H1 (cell line): ENCODE measurements around the gene S100A14. TPM values are rescaled to one million over a fixed set of nuclear protein-coding genes. Genes with fewer than 3 reads are reported as not detected.
"Not testable (repeated sequence)": the region's sequence is repeated elsewhere in the genome, so short reads cannot be mapped to it uniquely, and the experiment has no call there.

Experiments
- CTCF ChIA-PET: fragments of 300-600 bp; sonication (Branson Sonifier 250); formaldehyde crosslinking; loops from one replicate; lab custom pipeline; 2021; ENCODE audit not compliant: partially characterized antibody; lab: Charles Lee
- POLR2A ChIA-PET: fragments of 300-600 bp; sonication (Branson Sonifier 250); formaldehyde crosslinking; loops from one replicate; lab custom pipeline; 2021; ENCODE audit warnings: inconsistent platforms; ENCODE audit not compliant: partially characterized antibody; lab: Charles Lee
- DNase-seq, 2 experiments: peaks; one replicate each; pipeline versions ENCODE4 v3.0.0 to v3.0.0-alpha.2; 2010 to 2022; ENCODE audit warnings: low spot score in 2 of 2, low read depth in 1 of 2, mixed read lengths in 1 of 2
- FAIRE-seq: peaks from 2 replicates; lab custom pipeline; 2011; peaks lifted over from hg19 to GRCh38; lab: Jason Lieb, UNC
- H2AFZ ChIP-seq: 2 replicates; pipeline ENCODE4 v1.8.1; 2012; ENCODE audit warnings: low read length, inconsistent platforms
- H2AK5ac ChIP-seq: 2 replicates; pipeline ENCODE4 v1.6.1; 2013; ENCODE audit warnings: low read depth, low read length
- H2BK120ac ChIP-seq: replicated peaks from 2 replicates; pipeline ENCODE3; 2013; ENCODE audit warnings: low read depth, low read length, inconsistent platforms
- H2BK12ac ChIP-seq: 2 replicates; pipeline ENCODE4 v1.6.1; 2013; ENCODE audit warnings: low read depth, low read length
- H2BK15ac ChIP-seq: 2 replicates; pipeline ENCODE4 v1.6.1; 2013; ENCODE audit warnings: low read length
- H2BK20ac ChIP-seq: 2 replicates; pipeline ENCODE4 v1.6.1; 2013; ENCODE audit warnings: low read length
- H2BK5ac ChIP-seq: 2 replicates; pipeline ENCODE4 v1.6.1; 2013; ENCODE audit warnings: low read depth, low read length
- H3K14ac ChIP-seq: 2 replicates; pipeline ENCODE4 v1.6.1; 2013; ENCODE audit warnings: inconsistent platforms; ENCODE audit not compliant: insufficient read length
- H3K18ac ChIP-seq: 2 replicates; pipeline ENCODE4 v1.6.1; 2013; ENCODE audit warnings: low read length; ENCODE audit errors: extremely low read depth
- H3K23ac ChIP-seq: 2 replicates; pipeline ENCODE4 v1.6.1; 2013; ENCODE audit warnings: inconsistent platforms; ENCODE audit not compliant: insufficient read length
- H3K23me2 ChIP-seq: 2 replicates; pipeline ENCODE4 v1.6.1; 2013; ENCODE audit warnings: low read depth, low read length
- H3K27ac ChIP-seq: 2 replicates; pipeline ENCODE4 v1.6.1; 2011; ENCODE audit warnings: low read depth, low read length, inconsistent platforms
- H3K27me3 ChIP-seq, 4 experiments: replicated peaks in 1 of 4; 1 replicate in 1 of 4; 2 replicates in 3 of 4; pipeline versions ENCODE4 v1.6.1 to v1.8.1; 2011 to 2013; ENCODE audit warnings: low read length in 3 of 4, mild to moderate bottlenecking in 3 of 4, inconsistent platforms in 2 of 4, mixed read lengths in 2 of 4, moderate library complexity in 1 of 4; ENCODE audit not compliant: control insufficient read depth in 3 of 4, insufficient read depth in 3 of 4; ENCODE audit errors: extremely low read depth in 1 of 4
- H3K36me3 ChIP-seq, 4 experiments: 2 replicates each; pipeline versions ENCODE4 v1.6.1 to v1.8.1; 2011 to 2013; ENCODE audit warnings: mild to moderate bottlenecking in 4 of 4, low read length in 3 of 4, moderate library complexity in 2 of 4, control low read depth in 1 of 4, inconsistent platforms in 1 of 4; ENCODE audit not compliant: insufficient read depth in 4 of 4, control insufficient read depth in 2 of 4
- H3K4ac ChIP-seq: replicated peaks from 2 replicates; pipeline ENCODE3; 2013; ENCODE audit warnings: low read length, low read depth, mixed read lengths, inconsistent platforms; ENCODE audit not compliant: insufficient read length
- H3K4me1 ChIP-seq, 4 experiments: replicated peaks in 1 of 4; 1 replicate in 1 of 4; 2 replicates in 3 of 4; pipeline versions ENCODE4 v1.6.1 to v1.8.1; 2011 to 2013; ENCODE audit warnings: low read length in 3 of 4, inconsistent platforms in 2 of 4, mixed read lengths in 1 of 4; ENCODE audit not compliant: insufficient read depth in 4 of 4, control insufficient read depth in 3 of 4
- H3K4me2 ChIP-seq, 2 experiments: 2 replicates each; pipeline versions ENCODE4 v1.6.1 to v1.8.1; 2011 to 2013; ENCODE audit warnings: low read depth in 2 of 2, low read length in 2 of 2, control low read depth in 1 of 2, inconsistent platforms in 1 of 2, mild to moderate bottlenecking in 1 of 2; ENCODE audit not compliant: insufficient read depth in 1 of 2
- H3K4me3 ChIP-seq, 4 experiments: fragments of 200-600, 300-600 bp in 1 of 4; sonication (generic), shearing (Covaris generic), sonication (Bioruptor Twin) in 1 of 4; 2 replicates each; pipeline versions ENCODE4 v1.5.1 to v1.8.1; 2011 to 2016; ENCODE audit warnings: low read length in 4 of 4, low read depth in 3 of 4, control low read depth in 2 of 4, inconsistent platforms in 2 of 4, mild to moderate bottlenecking in 2 of 4, mixed read lengths in 1 of 4, moderate library complexity in 1 of 4; ENCODE audit not compliant: insufficient read depth in 2 of 4; ENCODE audit errors: extremely low read depth in 1 of 4
- H3K56ac ChIP-seq: replicated peaks from 2 replicates; pipeline ENCODE3; 2013; ENCODE audit warnings: low read depth, mild to moderate bottlenecking, mixed read lengths, low read length, inconsistent platforms; ENCODE audit not compliant: insufficient read length
- H3K79me1 ChIP-seq: 2 replicates; pipeline ENCODE4 v1.6.1; 2013; ENCODE audit warnings: low read depth, low read length, control low read depth
- H3K79me2 ChIP-seq, 2 experiments: 2 replicates each; pipeline versions ENCODE4 v1.6.1 to v1.8.1; 2012 to 2013; ENCODE audit warnings: low read length in 2 of 2, mild to moderate bottlenecking in 2 of 2, inconsistent platforms in 1 of 2; ENCODE audit not compliant: insufficient read depth in 2 of 2, control insufficient read depth in 1 of 2
- H3K9ac ChIP-seq, 4 experiments: replicated peaks in 1 of 4; 1 replicate in 1 of 4; 2 replicates in 3 of 4; pipeline versions ENCODE4 v1.6.1 to v1.8.1; 2011 to 2013; ENCODE audit warnings: low read depth in 3 of 4, low read length in 3 of 4, control low read depth in 2 of 4, mild to moderate bottlenecking in 2 of 4, moderate library complexity in 2 of 4, inconsistent platforms in 1 of 4; ENCODE audit errors: extremely low read depth in 1 of 4
- H3K9me3 ChIP-seq, 2 experiments: 2 replicates each; pipeline versions ENCODE4 v1.6.1 to v1.8.1; 2012 to 2013; ENCODE audit warnings: mild to moderate bottlenecking in 2 of 2, moderate library complexity in 2 of 2, control low read depth in 1 of 2, inconsistent platforms in 1 of 2, low read depth in 1 of 2, low read length in 1 of 2, mixed read lengths in 1 of 2; ENCODE audit not compliant: insufficient read depth in 2 of 2
- H4K20me1 ChIP-seq, 2 experiments: replicated peaks in 1 of 2; 2 replicates each; pipeline versions ENCODE3 to v1.8.1; 2011 to 2013; ENCODE audit warnings: inconsistent platforms in 2 of 2, low read length in 2 of 2, mild to moderate bottlenecking in 1 of 2; ENCODE audit not compliant: insufficient read depth in 2 of 2, control insufficient read depth in 1 of 2
- H4K5ac ChIP-seq: 2 replicates; pipeline ENCODE4 v1.6.1; 2013; ENCODE audit warnings: low read length, low read depth, mixed read lengths, inconsistent platforms; ENCODE audit not compliant: insufficient read length
- H4K8ac ChIP-seq: 2 replicates; pipeline ENCODE4 v1.8.0; 2013; ENCODE audit warnings: mild to moderate bottlenecking, moderate library complexity, low read length, inconsistent platforms; ENCODE audit not compliant: insufficient read depth; ENCODE audit errors: extremely low read depth
- H4K91ac ChIP-seq: replicated peaks from 2 replicates; pipeline ENCODE3; 2013; ENCODE audit warnings: low read length, mixed read lengths, inconsistent platforms; ENCODE audit not compliant: insufficient read length
- WGBS, 2 experiments: shearing (Covaris generic) in 1 of 2; methylation state at CpG; one replicate each; pipeline versions ENCODE4 v1.1.6 to v1.1.7; 2013 to 2015; ENCODE audit warnings: low lambda C conversion rate in 2 of 2, mixed read lengths in 2 of 2, inconsistent platforms in 1 of 2, low coverage in 1 of 2, missing lambda C conversion rate in 1 of 2; ENCODE audit not compliant: insufficient replicate concordance in 2 of 2, insufficient coverage in 1 of 2, insufficient read length in 1 of 2; ENCODE audit errors: extremely low coverage in 1 of 2, missing lambda C conversion rate in 1 of 2; 5-methylcytosine and 5-hydroxymethylcytosine counted together
- polyA plus RNA-seq, 7 experiments: library from polyadenylated mRNA; depleted of rRNA in 3 of 7; stranded (reverse) in 5 of 7; unstranded in 2 of 7; fragments of >200 nt in 5 of 7; fragments of 200-250 nt in 2 of 7; gene quantifications; 1 replicate in 5 of 7; 2 replicates in 1 of 7; 4 replicates in 1 of 7; pipeline versions ENCODE4 v1.2.1 to v1.2.3, GENCODE V29; 2011 to 2013; ENCODE audit warnings: missing spikeins in 2 of 7, mixed read lengths in 2 of 7
- total RNA-seq: library from RNA; stranded (reverse); fragmentation: NEBNext Ultra II Directional; extraction: Animal tissue kit (Norgen Biotek cat#: 25700); gene quantifications from 2 replicates; pipeline ENCODE4 v1.2.1, GENCODE V29; 2021

S100A14 gene
- total and polyA plus RNA-seq, 2 of the 8 experiments (the other 6 are each of a cell fraction or from before 2014, with no cell fraction given), result 1.4 to 5.3 TPM

DNA sequence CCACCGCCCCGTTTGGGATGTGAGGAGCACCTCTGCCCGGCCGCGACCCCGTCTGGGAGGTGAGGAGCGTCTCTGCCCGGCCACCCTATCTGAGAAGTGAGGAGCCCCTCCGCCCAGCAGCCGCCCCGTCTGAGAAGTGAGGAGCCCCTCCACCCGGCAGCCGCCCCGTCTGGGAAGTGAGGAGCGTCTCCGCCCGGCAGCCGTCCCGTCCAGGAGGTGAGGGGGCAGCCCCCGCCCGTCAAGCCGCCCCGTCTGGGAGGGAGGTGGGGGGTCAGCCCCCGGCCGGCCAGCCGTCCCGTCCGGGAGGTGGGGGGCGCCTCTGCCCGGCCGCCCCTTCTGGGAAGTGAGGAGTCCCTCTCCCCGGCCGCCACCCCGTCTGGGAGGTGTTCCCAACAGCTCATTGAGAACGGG lies 41.0 kb downstream of the S100A14 start:
- not testable (repeated sequence) for H4K20me1 ChIP-seq, H2AFZ ChIP-seq, H3K4ac ChIP-seq, H3K14ac ChIP-seq, H2BK5ac ChIP-seq, H4K5ac ChIP-seq, H3K18ac ChIP-seq, FAIRE-seq, H3K27me3 ChIP-seq, H3K4me2 ChIP-seq, DNase-seq, H3K4me1 ChIP-seq, H3K23me2 ChIP-seq, H3K56ac ChIP-seq, H4K8ac ChIP-seq, H3K4me3 ChIP-seq, H3K36me3 ChIP-seq, H3K9ac ChIP-seq, H4K91ac ChIP-seq, H2BK20ac ChIP-seq, H3K23ac ChIP-seq, H2BK120ac ChIP-seq, H3K27ac ChIP-seq, H3K79me2 ChIP-seq, H2AK5ac ChIP-seq, H3K79me1 ChIP-seq, H2BK12ac ChIP-seq, H2BK15ac ChIP-seq
- WGBS, 2 experiments, result 86% methylated on average over 10 of the region's 35 CpGs; no CpG with 5 or more reads in 1 of the 2 experiments
- POLR2A ChIA-PET, result interaction anchor here (1.6 kb wide), 1 partner anchor 59 kb away, joined by 5 read pairs; the partner anchor contains the start of gene CHTOP
- CTCF ChIA-PET, result interaction anchor here (3.3 to 5.7 kb wide), 3 partner anchors 41 to 60 kb away, joined by 13 to 64 read pairs (median 28); partner anchors contain the start of genes S100A14 and S100A16
- peaks cover 0 to 10% of the 10 kb centered on the region in 2 experiments; a peak in 1 of 4 replicates for H3K9me3 ChIP-seq
